CD4-positive, alpha-beta T cell treated with Interleukin-17A for 1 hour (primary cell): ENCODE data around the gene COL6A2.
"Not testable (repeated sequence)": the region's sequence is repeated elsewhere in the genome, so short reads cannot be mapped to it uniquely, and the experiment has no call there.

Experiments used
- DNase-seq: peaks from one replicate; pipeline ENCODE4 v3.0.0-alpha.2; 2020

COL6A2 gene

DNA sequence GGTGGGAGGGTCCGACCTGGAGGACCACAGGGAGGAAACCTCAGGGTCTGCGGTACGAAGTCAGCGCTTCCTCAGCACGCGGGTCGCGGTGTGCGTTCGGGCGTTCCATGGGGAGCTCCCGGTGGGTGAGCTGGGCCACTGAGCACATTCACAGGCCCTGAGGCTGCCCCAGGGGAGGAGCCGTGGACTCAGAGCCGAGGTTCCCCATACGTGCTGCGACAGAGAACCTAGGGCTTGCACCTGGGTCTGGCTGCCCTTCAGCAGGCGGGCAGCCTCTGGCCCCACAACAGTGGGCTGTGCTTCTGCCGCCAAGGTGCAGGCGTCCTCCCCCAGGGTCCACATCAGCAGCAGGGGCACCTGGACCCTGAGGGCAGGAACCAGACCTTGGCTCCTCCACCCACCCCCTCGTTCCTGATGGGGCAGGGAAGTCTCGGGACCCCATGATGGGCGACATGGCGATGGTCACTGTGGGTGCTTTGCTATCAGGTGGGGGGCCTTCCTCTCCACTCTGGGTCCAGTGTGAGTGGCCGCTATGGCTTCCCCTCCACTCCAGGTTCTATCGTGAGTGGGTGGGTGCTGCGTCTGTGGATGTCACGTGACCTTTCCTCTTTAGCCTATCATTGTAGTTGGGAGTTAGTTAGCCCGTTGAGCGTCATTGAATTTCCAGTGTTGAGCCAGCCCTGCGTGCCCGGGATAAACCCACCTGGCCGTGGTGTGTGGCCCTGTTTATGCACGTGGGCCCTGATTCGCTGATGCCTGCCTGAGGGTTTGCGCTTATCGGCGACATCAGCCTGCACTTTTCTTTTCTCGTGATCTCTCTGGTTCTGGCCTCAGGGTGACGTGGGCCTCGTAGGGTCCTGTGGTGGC is 29.6 kb downstream of the COL6A2 start:
- DNase-seq = no peak

DNA sequence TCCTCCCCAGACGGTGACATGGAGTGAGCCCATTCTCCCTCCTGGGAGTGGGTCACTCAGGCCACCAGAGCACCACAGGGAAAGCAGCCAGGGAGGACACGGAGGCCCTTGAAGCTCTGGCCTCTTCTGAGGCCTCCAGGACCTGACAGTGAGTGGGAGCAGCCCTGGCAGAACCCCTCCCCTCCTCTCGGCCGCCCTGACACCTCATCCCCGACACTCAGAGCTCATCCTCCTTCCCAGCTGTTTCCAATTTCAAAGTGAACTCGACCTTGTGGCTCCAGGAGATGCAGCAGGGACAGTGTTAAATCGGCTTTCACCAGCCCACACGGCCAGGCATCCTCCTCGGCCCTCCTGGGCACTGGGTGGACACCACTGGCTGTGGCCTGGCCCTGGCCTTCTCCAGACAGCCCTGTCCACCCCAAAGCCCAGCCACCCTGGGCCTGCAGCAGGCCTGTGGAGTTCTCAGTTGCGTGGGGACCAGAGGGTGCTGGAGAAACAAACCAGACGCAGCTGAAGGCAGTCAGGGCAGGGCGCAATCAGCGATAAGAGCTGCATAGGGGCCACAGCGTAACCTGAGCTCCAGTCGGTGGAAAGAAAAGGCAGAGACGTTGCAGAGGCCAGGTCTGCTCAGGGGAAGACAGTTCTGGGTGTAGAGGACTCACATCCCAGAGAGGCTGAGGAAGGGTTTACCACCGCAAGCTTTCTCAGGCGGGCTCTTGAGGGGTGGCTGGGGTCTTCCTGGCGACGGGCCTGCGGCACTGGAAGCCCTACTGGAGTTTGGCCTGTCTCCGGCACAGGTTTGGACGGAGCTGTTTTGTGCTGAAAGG is 30.4 kb downstream of the COL6A2 start:
- no peak for DNase-seq

DNA sequence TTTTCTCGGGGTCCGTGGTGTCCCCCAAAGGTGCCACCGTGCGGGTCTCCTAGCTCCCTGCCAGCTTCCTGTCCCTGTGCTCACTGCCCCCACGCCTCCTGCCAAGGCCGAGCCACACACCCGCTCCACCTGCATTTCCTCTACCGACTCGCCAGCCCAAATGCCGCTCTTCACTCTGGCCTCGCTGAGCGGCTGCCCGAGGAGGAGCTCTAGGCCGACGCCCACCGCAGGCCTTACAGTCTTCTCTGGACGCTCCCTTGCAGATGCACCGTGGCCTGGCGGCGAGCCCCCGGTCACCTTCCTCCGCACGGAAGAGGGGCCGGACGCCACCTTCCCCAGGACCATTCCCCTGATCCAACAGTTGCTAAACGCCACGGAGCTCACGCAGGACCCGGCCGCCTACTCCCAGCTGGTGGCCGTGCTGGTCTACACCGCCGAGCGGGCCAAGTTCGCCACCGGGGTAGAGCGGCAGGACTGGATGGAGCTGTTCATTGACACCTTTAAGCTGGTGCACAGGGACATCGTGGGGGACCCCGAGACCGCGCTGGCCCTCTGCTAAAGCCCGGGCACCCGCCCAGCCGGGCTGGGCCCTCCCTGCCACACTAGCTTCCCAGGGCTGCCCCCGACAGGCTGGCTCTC is 31.1 kb downstream of the COL6A2 start:
- DNase-seq = no peak

DNA sequence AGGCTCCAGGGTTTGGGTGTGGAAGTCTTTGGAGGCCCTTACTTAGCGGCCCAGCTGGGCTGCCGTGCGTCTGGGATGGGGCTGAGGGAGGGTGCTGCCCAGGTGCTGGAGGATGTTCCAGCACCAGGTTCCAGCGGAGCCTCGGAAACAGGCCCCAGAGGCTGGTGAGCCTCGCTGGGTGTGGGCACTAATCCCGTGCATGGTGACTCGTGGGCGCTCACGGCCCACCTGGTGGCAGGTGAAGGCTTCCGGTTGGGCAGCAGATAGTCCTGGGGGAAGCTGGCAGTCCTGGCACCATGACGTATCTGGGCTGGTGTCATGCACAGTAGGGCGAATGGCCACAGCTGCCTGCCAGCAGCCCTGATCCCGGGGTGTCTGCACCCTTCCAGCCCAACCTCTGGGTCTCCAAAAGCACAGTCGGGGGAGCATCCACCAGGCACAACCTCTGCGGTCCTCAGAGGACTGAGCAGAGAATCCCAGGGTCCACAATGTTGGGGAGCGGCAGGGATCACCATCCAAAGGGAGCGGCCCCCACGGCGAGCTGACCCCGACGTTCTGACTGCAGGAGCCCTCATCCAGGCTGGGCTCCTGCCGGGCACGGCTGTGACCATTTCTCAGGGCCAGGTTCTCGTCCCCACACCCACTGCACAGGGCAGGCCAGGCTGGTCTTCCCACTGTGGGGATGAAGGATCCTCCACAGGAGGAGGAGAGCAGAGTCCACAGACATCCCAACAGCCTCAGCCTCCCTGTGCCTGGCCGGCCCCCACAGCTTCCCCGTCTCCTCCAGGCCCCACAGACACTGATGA is 32.1 kb downstream of the COL6A2 start:
- no peak for DNase-seq

DNA sequence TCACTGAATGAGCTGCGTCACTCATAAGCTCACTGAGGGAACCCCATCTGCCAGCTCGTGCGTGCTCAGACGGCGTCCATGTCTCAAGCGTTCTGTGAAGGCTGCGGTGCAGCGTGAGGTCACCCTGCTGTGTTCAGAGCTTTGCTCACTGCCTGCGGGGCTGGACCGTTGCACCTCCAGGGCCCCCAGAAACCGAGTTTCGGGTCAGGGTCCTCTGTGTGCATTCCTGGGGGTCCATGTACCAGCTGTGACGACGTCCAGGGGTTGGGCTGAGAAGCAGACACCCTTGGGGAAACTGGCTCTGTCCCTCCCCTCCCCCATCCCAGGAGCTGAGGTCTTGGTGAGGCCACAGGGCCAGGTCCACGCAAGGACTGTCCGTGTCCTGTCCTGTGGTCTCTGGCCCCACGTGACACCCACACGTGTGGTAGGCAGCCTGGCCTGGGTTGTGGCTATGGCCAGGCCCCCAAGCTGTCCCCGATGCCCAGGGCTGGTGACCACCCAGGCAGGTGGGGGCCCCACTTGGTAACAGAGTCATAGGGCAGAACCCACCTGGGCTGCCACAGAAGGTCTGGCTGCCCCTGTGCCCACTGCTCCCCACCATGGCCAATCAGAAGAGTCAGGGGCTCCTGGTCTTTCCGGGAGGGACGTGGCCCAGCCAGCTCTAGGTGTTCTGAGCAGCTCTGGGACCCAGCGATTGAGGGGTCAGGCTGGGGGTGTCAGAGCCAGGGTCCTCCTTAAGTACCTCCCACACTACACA is 33.1 kb downstream of the COL6A2 start:
- DNase-seq = no peak

DNA sequence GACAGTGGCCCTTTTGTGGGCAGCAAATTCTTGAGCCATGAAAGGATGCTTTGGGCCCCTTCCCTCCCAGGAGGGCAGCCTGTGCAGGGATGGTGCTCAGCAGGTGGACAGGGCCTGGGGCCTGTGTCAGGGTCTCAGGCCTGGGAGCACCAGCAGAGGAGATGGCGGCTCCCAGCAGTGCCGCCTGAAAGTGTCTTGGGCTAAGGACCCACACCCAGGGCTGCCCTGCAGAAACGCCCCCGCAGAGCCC is 33.6 kb downstream of the COL6A2 start:
- no peak for DNase-seq

DNA sequence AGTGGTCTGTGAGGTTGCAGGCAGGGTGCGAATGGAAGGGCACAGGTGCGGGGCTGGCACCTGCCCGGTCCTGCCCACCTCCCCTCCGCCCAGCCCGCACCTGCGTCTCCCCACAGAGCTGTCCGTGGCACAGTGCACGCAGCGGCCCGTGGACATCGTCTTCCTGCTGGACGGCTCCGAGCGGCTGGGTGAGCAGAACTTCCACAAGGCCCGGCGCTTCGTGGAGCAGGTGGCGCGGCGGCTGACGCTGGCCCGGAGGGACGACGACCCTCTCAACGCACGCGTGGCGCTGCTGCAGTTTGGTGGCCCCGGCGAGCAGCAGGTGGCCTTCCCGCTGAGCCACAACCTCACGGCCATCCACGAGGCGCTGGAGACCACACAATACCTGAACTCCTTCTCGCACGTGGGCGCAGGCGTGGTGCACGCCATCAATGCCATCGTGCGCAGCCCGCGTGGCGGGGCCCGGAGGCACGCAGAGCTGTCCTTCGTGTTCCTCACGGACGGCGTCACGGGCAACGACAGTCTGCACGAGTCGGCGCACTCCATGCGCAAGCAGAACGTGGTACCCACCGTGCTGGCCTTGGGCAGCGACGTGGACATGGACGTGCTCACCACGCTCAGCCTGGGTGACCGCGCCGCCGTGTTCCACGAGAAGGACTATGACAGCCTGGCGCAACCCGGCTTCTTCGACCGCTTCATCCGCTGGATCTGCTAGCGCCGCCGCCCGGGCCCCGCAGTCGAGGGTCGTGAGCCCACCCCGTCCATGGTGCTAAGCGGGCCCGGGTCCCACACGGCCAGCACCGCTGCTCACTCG is 34.1 kb downstream of the COL6A2 start:
- DNase-seq = no peak

DNA sequence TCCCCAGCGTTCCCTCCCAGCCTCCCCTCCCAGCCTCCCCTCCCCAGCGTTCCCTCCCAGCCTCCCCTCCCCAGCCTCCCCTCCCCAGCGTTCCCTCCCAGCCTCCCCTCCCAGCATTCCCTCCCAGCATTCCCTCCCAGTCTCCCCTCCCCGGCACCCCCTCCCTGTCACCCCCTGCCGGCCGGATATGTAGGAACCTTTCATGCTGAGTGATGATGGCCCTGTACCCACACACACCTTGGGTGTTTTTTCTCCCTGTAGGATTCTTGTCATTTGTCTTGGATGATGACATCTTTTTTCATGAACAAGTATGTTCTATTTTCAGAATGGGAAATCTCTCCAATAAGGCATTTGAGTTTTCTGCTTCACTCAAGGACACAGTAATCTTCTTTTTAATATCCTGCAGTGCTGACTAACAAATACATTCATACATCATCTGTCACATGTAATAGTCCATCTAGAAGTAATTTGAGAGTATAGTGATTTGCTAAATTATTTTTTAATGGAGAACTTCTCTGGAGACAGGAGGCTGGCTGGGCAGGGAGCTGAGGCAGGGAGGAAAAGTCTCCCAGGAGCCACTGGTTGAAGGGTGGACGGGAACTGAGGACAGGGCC is 38.0 kb downstream of the COL6A2 start:
- no peak for DNase-seq

DNA sequence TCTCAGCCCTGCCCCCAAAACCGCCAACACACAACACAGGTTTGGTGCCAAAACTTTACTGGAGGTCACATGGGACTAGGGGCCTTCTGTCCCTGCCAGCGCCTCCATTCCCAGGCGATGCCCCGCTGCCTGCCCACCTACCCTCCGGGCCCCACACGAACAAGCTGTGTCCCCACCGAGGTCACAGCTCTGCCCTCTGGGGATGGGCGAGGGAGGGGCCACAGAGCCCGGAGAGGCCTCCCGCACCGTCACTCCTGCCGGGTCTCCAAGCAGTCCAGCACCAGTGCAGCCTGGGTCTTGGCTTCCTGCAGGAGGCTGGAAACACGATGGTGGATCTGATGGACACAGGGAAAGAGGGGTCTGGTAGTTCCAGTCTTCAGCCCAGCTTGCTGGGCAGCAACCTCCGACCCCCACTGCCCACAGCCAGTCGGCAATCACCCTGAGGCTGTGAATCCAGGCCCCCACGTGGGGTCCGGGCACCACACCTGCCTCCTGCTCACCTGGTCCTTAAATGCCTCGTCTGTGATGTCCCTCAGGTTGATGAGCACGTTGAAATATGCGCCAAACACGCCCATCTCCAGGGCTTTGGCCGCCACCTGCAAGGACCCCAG is 38.9 kb downstream of the COL6A2 start:
- no peak for DNase-seq

DNA sequence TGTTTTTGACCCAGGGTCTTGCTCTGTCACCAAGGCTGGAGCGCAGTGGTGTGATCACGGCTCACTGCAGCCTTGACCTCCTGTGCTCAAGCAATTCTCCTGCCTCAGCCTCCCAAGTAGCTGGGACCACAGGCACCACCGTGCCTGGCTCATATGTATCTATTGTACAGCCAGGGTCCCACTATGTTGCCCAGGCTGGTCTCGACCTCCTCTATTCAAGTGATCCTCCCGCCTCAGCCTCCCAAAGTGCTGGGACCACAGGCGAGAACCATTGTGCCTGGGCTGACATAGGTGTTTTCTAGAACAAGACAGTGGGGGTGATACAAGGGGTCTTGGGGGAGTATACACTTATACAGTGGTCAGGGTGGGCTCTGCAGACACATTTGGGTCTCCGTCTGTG is 40.0 kb downstream of the COL6A2 start:
- no peak for DNase-seq

DNA sequence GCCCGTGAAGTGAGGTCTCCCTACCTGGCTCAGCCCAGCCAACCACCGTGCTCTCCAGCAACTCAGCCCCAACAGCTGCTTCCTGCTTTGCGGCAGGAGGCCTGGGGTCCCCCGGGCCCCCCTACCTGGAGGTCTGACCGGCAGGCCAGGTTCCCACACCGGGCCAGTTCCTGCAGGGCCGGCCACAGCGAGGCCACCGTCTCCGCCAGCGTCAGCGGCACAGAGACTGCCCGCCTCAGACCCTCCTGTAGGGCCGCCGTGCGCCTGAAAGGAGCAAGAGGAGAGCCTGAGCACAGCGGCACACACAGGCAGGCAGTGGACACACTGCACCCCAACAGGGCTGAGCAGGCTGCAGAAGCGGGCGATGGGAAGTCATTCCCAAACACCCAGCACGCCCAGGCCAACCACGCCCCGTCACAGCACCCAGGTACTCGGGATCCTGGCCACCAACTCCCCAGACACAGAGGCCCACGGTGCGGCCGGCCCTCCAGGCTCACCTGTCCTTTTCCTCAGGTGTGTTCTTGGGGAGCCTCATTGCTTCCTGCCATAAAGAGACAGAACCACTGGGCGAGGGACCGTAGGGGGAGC is 40.6 kb downstream of the COL6A2 start:
- DNase-seq = no peak

DNA sequence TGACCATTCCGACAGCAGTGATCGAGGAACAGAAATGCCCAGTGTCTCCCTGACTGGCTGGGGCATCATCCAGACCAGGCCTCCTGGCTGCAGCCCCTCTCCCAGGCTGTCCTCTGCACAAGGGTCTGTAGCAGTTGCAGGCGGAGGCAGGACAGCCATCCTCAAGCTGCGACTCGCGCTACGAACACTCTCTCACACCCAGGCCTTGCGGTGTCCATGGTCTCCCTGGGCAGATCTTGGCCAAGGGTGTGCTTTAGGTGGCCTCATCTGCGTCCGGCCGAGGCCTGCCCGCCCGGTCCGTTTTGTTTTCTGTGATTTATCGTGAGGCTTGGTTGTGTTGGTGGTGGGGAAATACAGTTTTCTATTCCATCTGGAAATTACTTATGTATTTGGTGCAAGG is 41.8 kb downstream of the COL6A2 start:
- no peak for DNase-seq

DNA sequence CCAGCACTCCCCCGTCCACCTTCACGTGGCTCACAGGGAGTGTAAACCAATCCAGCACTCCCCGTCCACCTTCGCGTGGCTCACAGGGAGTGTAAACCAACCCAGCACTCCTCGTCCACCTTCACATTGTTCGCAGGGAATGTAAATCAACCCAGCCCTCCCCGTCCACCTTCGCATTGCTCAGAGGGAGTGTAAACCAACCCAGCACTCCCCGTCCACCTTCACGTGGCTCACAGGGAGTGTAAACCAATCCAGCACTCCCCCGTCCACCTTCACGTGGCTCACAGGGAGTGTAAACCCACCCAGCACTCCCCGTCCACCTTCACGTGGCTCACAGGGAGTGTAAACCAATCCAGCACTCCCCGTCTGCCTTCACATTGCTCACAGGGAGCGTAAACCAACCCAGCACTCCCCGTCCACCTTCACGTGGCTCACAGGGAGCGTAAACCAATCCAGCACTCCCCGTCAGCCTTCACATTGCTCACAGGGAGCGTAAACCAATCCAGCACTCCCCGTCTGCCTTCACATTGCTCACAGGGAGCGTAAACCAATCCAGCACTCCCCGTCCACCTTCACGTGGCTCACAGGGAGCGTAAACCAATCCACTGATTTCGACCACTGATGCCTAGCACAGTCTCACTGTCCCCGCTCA is 42.6 kb downstream of the COL6A2 start:
- not testable (repeated sequence) for DNase-seq

DNA sequence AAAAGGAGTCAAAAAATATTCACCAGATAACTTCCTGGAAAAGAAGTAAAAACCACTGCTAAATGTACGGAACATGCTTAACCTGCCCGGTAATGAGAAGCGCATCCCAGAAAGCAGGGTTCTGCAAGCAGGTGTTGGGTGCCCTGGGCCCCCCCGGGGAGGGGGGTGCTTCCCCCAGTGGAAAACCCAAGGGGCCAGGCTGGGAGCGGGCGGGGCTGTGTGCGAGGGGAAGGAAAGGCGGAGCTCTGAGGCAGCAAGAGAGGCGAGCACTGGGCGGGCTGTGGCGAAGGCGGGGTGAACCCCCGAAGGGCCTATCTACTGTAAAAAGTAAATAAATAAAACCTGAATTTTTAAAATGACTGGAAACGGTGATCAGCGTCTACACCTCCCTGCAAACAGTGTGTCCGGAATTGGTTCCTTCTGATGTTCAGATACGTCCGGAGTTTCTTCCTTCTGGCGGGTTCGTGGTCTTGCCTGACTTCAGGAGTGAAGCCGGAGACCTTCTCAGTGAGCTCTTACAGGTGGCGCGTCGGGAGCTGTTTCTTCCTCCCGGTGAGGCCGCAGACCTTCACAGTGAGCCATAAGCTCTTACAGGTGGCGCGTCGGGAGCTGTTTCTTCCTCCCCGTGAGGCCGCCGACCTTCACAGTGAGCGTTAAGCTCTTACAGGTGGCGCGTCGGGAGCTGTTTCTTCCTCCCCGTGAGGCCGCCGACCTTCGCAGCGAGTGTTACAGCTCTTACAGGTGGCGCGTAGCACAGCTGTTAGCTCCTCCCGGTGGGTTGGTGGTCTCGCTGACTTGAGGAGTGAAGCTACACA is 44.1 kb downstream of the COL6A2 start:
- DNase-seq = no peak

DNA sequence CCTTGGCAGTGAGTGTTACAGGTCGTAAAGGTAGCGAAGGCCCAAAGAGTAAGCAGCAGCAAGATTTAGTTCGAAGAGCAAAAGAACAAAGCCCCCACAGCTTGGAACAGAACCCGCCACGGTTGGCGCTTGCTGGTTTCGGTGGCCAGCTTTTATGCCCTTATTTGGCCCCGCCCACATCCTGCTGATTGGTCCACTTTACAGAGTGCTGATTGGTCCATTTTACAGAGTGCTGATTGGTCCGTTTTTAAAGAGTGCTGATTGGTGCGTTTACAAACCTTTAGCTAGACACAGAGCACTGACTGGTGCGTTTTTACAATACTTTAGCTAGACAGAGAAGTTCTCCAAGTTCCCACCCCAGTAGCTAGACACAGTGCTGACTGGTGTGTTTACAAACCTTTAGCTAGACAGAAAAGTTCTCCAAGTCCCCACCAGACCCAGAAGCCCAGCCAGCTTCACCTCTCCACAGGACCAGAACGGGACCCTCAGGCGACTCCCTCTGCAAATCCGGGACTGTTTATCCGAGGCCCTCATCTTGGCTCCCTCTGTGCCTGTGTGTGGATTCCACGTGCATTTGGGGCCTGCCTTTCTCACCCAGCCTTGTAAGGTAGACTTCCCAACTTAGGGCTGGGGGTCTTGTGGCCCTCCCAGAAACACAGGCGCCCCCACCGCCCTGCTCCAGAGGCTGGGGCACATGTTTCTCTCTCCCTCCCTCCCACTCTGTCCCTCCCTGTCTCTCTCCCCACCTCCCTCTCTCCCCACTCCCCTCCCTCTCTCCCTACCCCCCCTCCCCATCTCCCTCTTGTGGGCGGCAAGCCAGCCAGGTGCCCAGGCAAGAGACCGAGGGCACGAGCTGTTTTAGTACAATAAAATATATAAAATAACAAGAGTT is 44.9 kb downstream of the COL6A2 start:
- peak; percentile 51 for DNase-seq

DNA sequence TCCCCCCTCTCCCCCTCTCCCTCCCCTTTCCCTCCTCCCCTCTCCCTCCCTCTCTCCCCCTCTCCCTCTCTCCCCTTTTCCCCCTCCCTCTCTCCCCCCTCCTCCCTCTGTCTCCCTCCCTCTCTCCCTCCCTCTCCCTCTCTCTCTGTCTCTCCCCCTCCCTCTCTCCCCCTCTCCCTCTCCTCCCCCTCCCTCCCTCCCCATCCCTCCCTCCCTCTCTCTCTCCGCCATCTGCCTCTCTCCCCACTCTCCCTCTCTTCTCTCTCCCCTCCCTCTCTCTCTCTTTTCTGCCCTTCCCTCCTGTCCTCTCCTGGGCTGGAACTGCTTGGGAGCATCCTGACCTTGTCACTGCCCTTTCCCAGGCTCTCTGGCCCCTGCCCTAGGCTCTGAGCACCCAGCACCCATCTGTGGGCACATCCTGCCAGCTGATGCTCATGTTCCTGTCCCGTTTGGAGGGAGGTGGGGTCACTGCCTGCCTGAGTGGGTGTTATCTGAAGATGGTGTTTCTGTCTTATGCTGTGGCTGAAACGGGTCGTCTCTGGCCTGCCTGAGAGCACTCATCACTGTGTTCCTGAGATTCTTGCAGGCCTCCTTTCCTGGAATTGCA is 46.7 kb downstream of the COL6A2 start:
- no peak for DNase-seq
